ENCODE measurements around the gene NPDC1.

The NPDC1 gene

GRCh38 chr9:137028263-137029057, 17.5 kb downstream of the NPDC1 start:
- DNase-seq: peak in 48 of 58 donors; percentile 17 to 78 (median 56)

- DNase-seq: peak in 5 of 58 donors; percentile 32 to 69 (median 50)
These were observed 18.4 kb downstream of the NPDC1 start, which contains the start of gene ABCA2 for GRCh38 chr9:137027369-137028262. ABCA2 (minus strand) TSS chr9:137028237; CDS start chr9:137028140, 97 bp downstream.

DNA sequence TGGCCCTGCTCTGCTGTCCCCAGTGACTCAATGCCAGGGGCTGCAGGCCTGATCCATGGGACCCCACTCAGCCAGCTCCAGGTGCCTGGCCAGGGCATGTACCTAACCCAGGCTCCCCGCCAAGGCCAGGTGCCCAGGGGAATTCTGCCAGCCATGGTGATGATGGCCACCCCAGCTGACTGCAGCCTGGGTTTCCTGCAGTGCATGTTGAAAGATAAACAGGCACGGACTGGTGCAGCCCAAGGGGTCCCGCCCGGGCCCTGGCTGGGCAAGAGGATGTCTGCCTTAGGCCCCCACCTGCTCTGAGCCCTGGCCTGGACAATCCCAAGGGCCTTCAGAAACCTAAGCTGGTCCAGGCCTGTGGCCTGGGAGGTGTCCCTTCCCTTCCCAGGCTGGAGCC, 19.1 kb downstream of the NPDC1 start:
- DNase-seq: peak in 8 of 58 donors; percentile 27 to 58 (median 41)

GRCh38 chr9:137026384-137026783, 19.6 kb downstream of the NPDC1 start:
- no peak for DNase-seq

DNA sequence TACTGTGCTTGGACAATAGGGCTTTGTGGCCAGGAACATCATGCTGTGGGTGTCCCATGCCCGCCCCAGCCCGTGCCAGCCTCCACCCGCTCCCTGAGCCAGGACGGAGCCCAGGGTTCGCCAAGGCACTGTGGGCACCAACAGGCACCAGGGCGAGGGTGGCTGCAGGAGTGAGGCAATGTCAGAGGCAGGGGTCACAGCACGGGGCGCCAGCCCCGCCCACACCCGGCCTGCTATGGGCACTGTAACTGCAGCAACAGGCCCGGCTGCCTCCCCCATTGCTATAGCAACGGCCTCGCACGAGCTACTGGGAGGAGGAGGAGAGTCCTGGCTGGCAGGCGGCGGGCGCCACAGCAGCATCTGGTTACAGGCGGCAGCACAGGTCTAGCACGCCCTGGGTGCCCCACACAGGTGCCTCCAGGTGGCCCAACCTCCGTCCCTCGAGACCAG, 20.4 kb downstream of the NPDC1 start:
- DNase-seq: peak; percentile 56 to 100 (median 95)

DNA sequence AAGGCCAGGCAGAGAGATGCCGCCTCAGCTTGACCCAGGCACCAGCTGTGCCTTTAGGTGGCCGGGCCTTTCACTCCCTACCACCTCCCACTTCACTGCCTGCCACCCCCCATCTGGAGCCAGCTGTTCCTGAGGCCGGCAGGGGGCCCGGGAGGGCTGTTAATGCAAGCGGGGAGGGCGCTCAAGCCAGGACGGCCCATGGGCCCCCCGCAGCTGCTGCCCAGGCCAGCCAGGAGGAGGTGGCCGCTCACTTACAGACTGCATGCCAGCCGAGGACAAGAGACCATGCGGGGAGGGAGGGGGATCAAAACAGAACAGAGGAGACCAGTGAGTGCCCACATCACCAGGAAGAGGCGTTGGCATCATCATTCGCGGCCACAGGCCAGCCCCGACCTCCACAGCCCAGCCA, 22.4 kb downstream of the NPDC1 start:
- peak in 28 of 58 donors; percentile 22 to 77 (median 46) for DNase-seq

GRCh38 chr9:137023157-137023556, 22.8 kb downstream of the NPDC1 start:
- peak in 1 of 58 donors; percentile 65 for DNase-seq

- no peak for DNase-seq
These were observed 23.3 kb downstream of the NPDC1 start for GRCh38 chr9:137022662-137023008.

GRCh38 chr9:137021979-137022661, 23.9 kb downstream of the NPDC1 start:
- peak in 51 of 58 donors; percentile 23 to 95 (median 82) for DNase-seq

DNA sequence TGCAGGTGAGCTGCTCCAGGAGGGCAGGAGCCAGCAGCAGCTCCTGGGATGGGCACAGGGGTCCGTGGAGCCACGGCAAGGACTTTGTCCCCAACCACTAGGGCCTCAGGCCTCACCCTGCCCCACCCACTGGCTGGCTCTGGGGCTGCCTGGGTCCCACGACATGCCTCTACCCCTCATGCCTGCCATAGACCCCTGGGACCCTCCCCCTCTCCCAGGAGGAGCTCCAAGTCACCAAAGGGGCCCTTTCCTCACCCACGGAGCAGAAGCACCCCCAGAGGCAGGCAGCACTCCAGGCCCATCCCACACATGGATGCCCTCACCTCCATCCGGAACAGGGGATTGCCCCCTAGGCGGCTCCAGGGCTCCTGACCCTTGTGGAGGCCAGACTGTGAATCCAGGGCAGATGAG, 24.4 kb downstream of the NPDC1 start:
- DNase-seq: no peak

- peak in 1 of 58 donors; percentile 16 for DNase-seq
These were observed 25.0 kb downstream of the NPDC1 start for GRCh38 chr9:137020771-137021567.

DNA sequence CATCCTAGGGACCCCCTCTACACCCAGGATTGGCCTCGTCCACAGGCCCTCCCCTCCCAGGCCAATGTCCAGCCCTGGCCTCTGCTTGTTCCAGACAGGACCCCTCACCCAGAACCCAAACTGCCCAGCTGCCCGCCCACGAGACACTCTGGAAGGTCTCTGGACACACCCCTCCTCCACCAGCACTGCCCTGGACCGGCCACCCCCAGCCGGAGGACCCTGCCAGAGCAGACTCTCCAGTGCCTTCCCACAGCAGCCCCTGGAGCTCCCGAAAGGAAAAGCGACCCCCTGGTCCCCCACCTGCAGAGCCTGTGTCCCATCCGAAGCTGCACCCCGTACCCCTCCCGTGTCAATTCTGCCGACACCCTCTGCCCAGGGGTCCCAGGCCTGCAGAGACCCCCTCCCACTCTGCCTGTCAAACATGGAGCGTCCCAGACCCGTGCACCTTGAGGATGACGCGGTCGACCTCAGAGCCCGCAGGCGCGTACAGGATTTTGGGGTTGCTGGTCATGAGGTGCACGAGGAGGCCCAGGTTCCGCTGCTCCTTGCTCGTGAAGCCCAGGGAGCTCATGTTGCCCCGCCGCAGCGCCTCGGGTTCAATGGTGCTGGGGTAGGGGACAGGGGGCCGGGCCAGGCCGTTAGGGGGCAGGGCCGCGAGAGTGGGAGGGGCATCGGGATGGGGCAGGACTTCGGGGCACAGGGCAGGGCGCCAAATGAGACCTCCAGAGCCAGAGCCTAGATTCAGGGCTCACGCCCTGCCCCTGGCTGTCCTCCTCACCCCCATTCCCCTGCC, 25.9 kb downstream of the NPDC1 start:
- no peak for DNase-seq

DNA sequence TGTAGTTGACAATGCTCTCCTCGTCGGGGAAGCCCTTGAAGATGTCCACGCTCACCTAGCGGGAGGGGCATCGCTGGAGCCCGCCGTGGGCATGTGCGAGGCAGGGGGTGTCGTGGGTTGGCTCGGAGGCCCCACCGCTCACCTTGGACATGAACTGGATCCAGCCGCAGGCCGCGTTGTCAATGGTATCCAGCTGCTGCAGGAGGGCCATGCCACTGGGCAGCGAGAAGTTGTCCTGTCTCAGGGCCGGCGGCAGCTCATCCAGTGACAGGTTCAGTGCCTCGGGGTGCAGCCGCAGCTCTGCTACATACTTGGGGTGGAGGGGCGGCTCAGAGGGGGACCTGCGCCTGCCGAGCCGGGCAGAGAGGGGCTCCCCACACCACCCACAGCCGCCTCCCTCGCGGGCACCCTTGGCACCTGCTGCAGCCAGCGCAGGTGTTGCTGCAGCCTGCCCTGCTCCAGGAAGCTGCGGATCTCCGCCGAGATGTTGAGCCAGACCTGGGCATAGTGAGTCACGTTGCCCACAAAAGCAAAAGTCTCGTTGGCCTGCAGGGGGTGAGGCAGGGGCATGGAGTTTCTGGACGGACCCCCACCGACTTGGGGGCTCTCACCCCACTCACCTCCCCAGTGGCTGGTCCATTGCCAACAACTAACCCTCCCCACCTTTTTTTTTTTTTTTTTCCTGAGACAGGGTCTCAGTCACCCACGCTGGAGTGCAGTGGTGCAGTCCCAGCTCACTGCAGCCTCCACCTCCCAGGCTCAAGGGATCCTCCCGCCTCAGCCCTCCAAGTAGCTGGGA, 27.0 kb downstream of the NPDC1 start:
- no peak for DNase-seq

- DNase-seq: no peak
These were observed 28.0 kb downstream of the NPDC1 start for GRCh38 chr9:137017791-137018497.

GRCh38 chr9:137017071-137017470, 28.9 kb downstream of the NPDC1 start:
- no peak for DNase-seq

- DNase-seq: no peak
These were observed 29.5 kb downstream of the NPDC1 start for GRCh38 chr9:137016436-137016835.

DNA sequence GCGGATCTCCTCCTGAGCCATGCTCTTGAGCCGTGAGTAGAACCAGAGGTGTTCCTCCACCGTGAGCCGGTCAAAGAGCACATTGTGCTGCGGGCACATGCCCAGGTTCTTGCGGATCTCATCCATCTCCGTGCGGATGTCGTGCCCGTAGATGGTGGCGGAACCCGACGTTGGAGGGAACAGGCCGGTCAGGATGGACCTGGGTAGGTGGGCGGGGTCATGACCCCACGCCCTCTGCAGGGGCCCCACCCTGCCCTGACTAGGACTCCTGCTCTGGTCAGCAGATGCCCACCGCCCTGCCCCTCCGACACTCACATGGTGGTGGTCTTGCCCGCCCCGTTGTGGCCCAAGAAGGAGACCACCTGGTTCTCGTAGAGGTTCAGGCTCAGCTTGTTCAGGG, 30.0 kb downstream of the NPDC1 start:
- no peak for DNase-seq

- DNase-seq: no peak
These were observed 30.4 kb downstream of the NPDC1 start for GRCh38 chr9:137015540-137015930.
